IMR-90 (cell line): ENCODE data around the gene TMEM9. TPM values are rescaled to one million over a fixed set of nuclear protein-coding genes. Genes with fewer than 3 reads are reported as not detected.

Experiments used
- ATAC-seq: fragments of 200-7000 bp; cut with Tn5 transposase; 2 replicates; pipeline ENCODE4 v1.9.1; 2020; ENCODE audit warnings: low read depth, mild to moderate bottlenecking, moderate library complexity
- BruUV-seq: library from RNA; stranded (reverse); fragments of 400-500 nt; replicated peaks from 2 replicates; lab custom pipeline; 2021; lab: Mats Ljungman, UMichigan
- CTCF ChIA-PET: fragments of 300-600 bp; formaldehyde crosslinking; extraction: SDS; loops from one replicate; lab custom pipeline; 2021; ENCODE audit warnings: antibody characterized with exemption; lab: Yijun Ruan, JAX
- POLR2A ChIA-PET: fragments of 300-600 bp; sonication (Branson Sonifier 250); formaldehyde crosslinking; loops from one replicate; lab custom pipeline; 2022; ENCODE audit warnings: antibody characterized with exemption; ENCODE audit not compliant: unreplicated experiment; lab: Charles Lee
- DNase-seq: peaks from one replicate; pipeline ENCODE4 v3.0.0; 2013
- H2AFZ ChIP-seq: replicated peaks from 2 replicates; pipeline ENCODE3; 2013; ENCODE audit warnings: low read length, mild to moderate bottlenecking; ENCODE audit not compliant: poor library complexity
- H2AK5ac ChIP-seq: 2 replicates; pipeline ENCODE4 v1.6.1; 2013; ENCODE audit warnings: low read depth, low read length, inconsistent platforms
- H2AK9ac ChIP-seq: replicated peaks from 2 replicates; pipeline ENCODE3; 2013; ENCODE audit warnings: mild to moderate bottlenecking, low read depth, low read length, moderate library complexity; ENCODE audit not compliant: poor library complexity
- H2BK120ac ChIP-seq: 2 replicates; pipeline ENCODE4 v1.6.1; 2013; ENCODE audit warnings: low read depth, low read length, inconsistent platforms
- H2BK15ac ChIP-seq: 3 replicates; pipeline ENCODE4 v1.6.1; 2013; ENCODE audit warnings: low read depth, low read length, inconsistent platforms
- H2BK20ac ChIP-seq: 2 replicates; pipeline ENCODE4 v1.6.1; 2013; ENCODE audit warnings: low read depth, mild to moderate bottlenecking, inconsistent platforms, low read length, moderate library complexity
- H2BK5ac ChIP-seq: 2 replicates; pipeline ENCODE4 v1.6.1; 2013; ENCODE audit warnings: mild to moderate bottlenecking, low read depth, low read length, inconsistent platforms; ENCODE audit not compliant: poor library complexity, severe bottlenecking
- H3K14ac ChIP-seq: replicated peaks from 2 replicates; pipeline ENCODE4 v1.6.1; 2013; ENCODE audit warnings: low read depth, low read length, inconsistent platforms
- H3K18ac ChIP-seq: 2 replicates; pipeline ENCODE4 v1.6.1; 2013; ENCODE audit warnings: low read depth, low read length, control low read depth
- H3K23ac ChIP-seq: 2 replicates; pipeline ENCODE4 v1.6.1; 2013; ENCODE audit warnings: low read depth, low read length, inconsistent platforms
- H3K27ac ChIP-seq: 2 replicates; pipeline ENCODE4 v1.5.1; 2013; ENCODE audit warnings: mild to moderate bottlenecking, control low read depth, low read length; ENCODE audit not compliant: insufficient read depth
- H3K27me3 ChIP-seq: 2 replicates; pipeline ENCODE4 v1.6.1; 2013; ENCODE audit warnings: low read length; ENCODE audit not compliant: control insufficient read depth, insufficient read depth
- H3K36me3 ChIP-seq: 2 replicates; pipeline ENCODE4 v1.6.1; 2013; ENCODE audit warnings: low read length, mixed read lengths; ENCODE audit not compliant: control insufficient read depth, insufficient read depth
- H3K4ac ChIP-seq: 2 replicates; pipeline ENCODE4 v1.6.1; 2013; ENCODE audit warnings: low read depth, low read length, inconsistent platforms
- H3K4me1 ChIP-seq: 2 replicates; pipeline ENCODE4 v1.6.1; 2013; ENCODE audit warnings: low read length, mixed read lengths; ENCODE audit not compliant: control insufficient read depth, insufficient read depth
- H3K4me2 ChIP-seq: 2 replicates; pipeline ENCODE4 v1.6.1; 2013; ENCODE audit warnings: low read depth, mild to moderate bottlenecking, control low read depth, low read length, moderate library complexity
- H3K4me3 ChIP-seq: 2 replicates; pipeline ENCODE4 v1.5.1; 2013; ENCODE audit warnings: low read depth, mild to moderate bottlenecking, control low read depth, low read length, moderate library complexity; ENCODE audit not compliant: insufficient read depth
- H3K56ac ChIP-seq: 2 replicates; pipeline ENCODE4 v1.6.1; 2013; ENCODE audit warnings: low read length, inconsistent platforms; ENCODE audit not compliant: insufficient read depth; ENCODE audit errors: extremely low read depth
- H3K79me1 ChIP-seq, 2 experiments: 2 replicates each; pipeline ENCODE4 v1.6.1; 2013; ENCODE audit warnings: low read length in 2 of 2, inconsistent platforms in 1 of 2, low read depth in 1 of 2
- H3K9ac ChIP-seq: 2 replicates; pipeline ENCODE4 v1.6.1; 2013; ENCODE audit warnings: low read depth, low read length, control low read depth
- H3K9me1 ChIP-seq: 2 replicates; pipeline ENCODE4 v1.6.1; 2013; ENCODE audit warnings: low read length, inconsistent platforms; ENCODE audit not compliant: insufficient read depth
- H3K9me3 ChIP-seq: 2 replicates; pipeline ENCODE4 v1.6.1; 2013; ENCODE audit warnings: low read length; ENCODE audit not compliant: control insufficient read depth, insufficient read depth
- H4K20me1 ChIP-seq: 2 replicates; pipeline ENCODE4 v1.6.1; 2013; ENCODE audit warnings: low read length, inconsistent platforms; ENCODE audit not compliant: insufficient read depth
- H4K5ac ChIP-seq: 2 replicates; pipeline ENCODE4 v1.6.1; 2013; ENCODE audit warnings: mild to moderate bottlenecking, low read depth, low read length, control low read depth
- H4K8ac ChIP-seq, 2 experiments: 2 replicates each; pipeline ENCODE4 v1.6.1; 2013; ENCODE audit warnings: low read depth in 2 of 2, low read length in 2 of 2, control low read depth in 1 of 2, inconsistent platforms in 1 of 2
- H4K91ac ChIP-seq: 2 replicates; pipeline ENCODE4 v1.6.1; 2013; ENCODE audit warnings: low read depth, low read length, inconsistent platforms; ENCODE audit not compliant: insufficient read depth
- CEBPB ChIP-seq: IDR thresholded peaks from 2 replicates; pipeline ENCODE4 v1.6.1; 2012; ENCODE audit warnings: low read depth, low read length, improper control_type of control experiment
- FOS ChIP-seq: fragments of 150-350 bp; IDR thresholded peaks from 2 replicates; pipeline ENCODE4 v1.6.1; 2016; ENCODE audit warnings: low read depth, low read length
- MXI1 ChIP-seq: IDR thresholded peaks from 2 replicates; pipeline ENCODE4 v1.6.1; 2012; ENCODE audit warnings: low read depth, mild to moderate bottlenecking, low read length, moderate library complexity, borderline replicate concordance
- RCOR1 ChIP-seq: IDR thresholded peaks from 2 replicates; pipeline ENCODE4 v1.6.1; 2012; ENCODE audit warnings: mild to moderate bottlenecking, low read length, improper control_type of control experiment; ENCODE audit not compliant: insufficient replicate concordance
- SMC3 ChIP-seq: fragments of 150-350 bp; IDR thresholded peaks from 2 replicates; pipeline ENCODE4 v1.6.1; 2016; ENCODE audit warnings: low read depth, mild to moderate bottlenecking, antibody characterized with exemption, low read length, moderate library complexity
- WGBS, 2 experiments: methylation state at CpG; one replicate each; pipeline versions ENCODE4 v1.1.5 to v1.1.7; 2013; ENCODE audit warnings: missing lambda C conversion rate in 2 of 2; ENCODE audit not compliant: insufficient read length in 1 of 2; ENCODE audit errors: extremely low coverage in 2 of 2; 5-methylcytosine and 5-hydroxymethylcytosine counted together
- dilution Hi-C: fragments of 300-500 bp; cut with HindIII; formaldehyde crosslinking; loops from one replicate; pipeline ENCODE4 v1.14.3; 2018; ENCODE audit warnings: low sequenced_read_pairs; ENCODE audit not compliant: unreplicated experiment
- in situ Hi-C: fragments of 300-500 bp; cut with MboI; formaldehyde crosslinking; loops from 3 replicates; pipeline ENCODE4 v1.14.3; 2019; ENCODE audit warnings: low sequenced_read_pairs, inconsistent platforms, mixed read lengths
- intact Hi-C: fragments of 100-400 bp; cut with micrococcal nuclease; formaldehyde crosslinking; loops from 2 replicates; pipeline ENCODE4 v1.10.0; 2022
- polyA plus RNA-seq, 3 experiments: library from polyadenylated mRNA; depleted of rRNA; stranded (reverse); fragments of >200 nt; gene quantifications; 2 replicates each; pipeline ENCODE4 v1.2.3, GENCODE V29; 2012; ENCODE audit warnings: low replicate concordance in 1 of 3
- total RNA-seq: library from RNA; depleted of rRNA; stranded (reverse); fragments of >200 nt; gene quantifications from 2 replicates; pipeline ENCODE4 v1.2.3, GENCODE V29; 2012

TMEM9 gene
- total and polyA plus RNA-seq, 2 of the 4 experiments (the other 2 are of a cell fraction): 76.7 to 107 TPM

GRCh38 chr1:201123866-201124265 lies 30.4 kb downstream of the TMEM9 start:
- no peak overlapping the region for H3K23ac ChIP-seq
- no peak overlapping the region for H2BK5ac ChIP-seq
- H3K27me3 ChIP-seq: peaks cover 62% of the 10 kb centered on the region
- no peak overlapping the region for H3K56ac ChIP-seq
- no peak overlapping the region for H4K5ac ChIP-seq
- H3K79me1 ChIP-seq: no peaks in the 10 kb centered on the region
- no peak for TF ChIP-seq MXI1
- no peak for TF ChIP-seq CEBPB
- no peak for TF ChIP-seq FOS
- no peak for TF ChIP-seq SMC3
- TF ChIP-seq RCOR1: no peak
- H4K91ac ChIP-seq: no peak overlapping the region
- intact Hi-C loops: no loop called here
- no peak for ATAC-seq
- no TSS peak for BruUV-seq
- no CpG with 5 or more reads among the region's 1 CpG for WGBS, 2 experiments
- no peak overlapping the region for H2AFZ ChIP-seq
- DNase-seq: no peak
- no peak overlapping the region for H4K8ac ChIP-seq
- H3K4me2 ChIP-seq: no peak overlapping the region
- in situ Hi-C loops: no loop called here
- no peaks in the 10 kb centered on the region for H3K36me3 ChIP-seq
- no peak overlapping the region for H2BK120ac ChIP-seq
- no peak overlapping the region for H2AK9ac ChIP-seq
- no peak overlapping the region for H2BK15ac ChIP-seq
- no peak overlapping the region for H3K4ac ChIP-seq
- ChIA-PET POLR2A (interaction anchor here (0.6 kb wide), 1 partner anchor 1112 kb away, joined by 3 read pairs; no protein-coding TSS in a partner anchor), CTCF (no interaction called here)
- H3K27ac ChIP-seq: no peak overlapping the region
- dilution Hi-C loops: no loop called here
- H3K18ac ChIP-seq: no peak overlapping the region
- no peaks in the 10 kb centered on the region for H3K9me3 ChIP-seq
- no peaks in the 10 kb centered on the region for H4K20me1 ChIP-seq
- H3K9me1 ChIP-seq: 0 out of 2 replicates have a peak, but pooled peaks cover 2% of the 10 kb centered on the region
- peaks cover 2% of the 10 kb centered on the region; the same call in 1 of the 2 replicates for H3K4me1 ChIP-seq
- H3K9ac ChIP-seq: no peak overlapping the region
- no peak overlapping the region for H2BK20ac ChIP-seq
- H3K14ac ChIP-seq: no peak overlapping the region
- no peak overlapping the region for H2AK5ac ChIP-seq
- H3K4me3 ChIP-seq: no peak overlapping the region
